Stomach (tissue), 9 donors: Measurements from ENCODE around the gene ARL8B. TPM values are rescaled to one million over a fixed set of nuclear protein-coding genes. Genes with fewer than 3 reads are reported as not detected.

Experiments
- DNase-seq, 2 donors: peaks; one replicate each; pipeline versions ENCODE4 v3.0.0 to v3.0.0-alpha.2; 2013 to 2019
- H3K27ac ChIP-seq, 5 donors: fragments of 200-600 bp in 4 of 5; sonication (generic) in 4 of 5; one replicate each; pipeline ENCODE4 v1.5.1; 2013 to 2019; ENCODE audit warnings: mild to moderate bottlenecking in 1 of 5, moderate library complexity in 1 of 5
- H3K27me3 ChIP-seq, 3 donors: fragments of 200-600 bp; sonication (generic); one replicate each; pipeline ENCODE4 v1.5.1; 2017 to 2019; ENCODE audit warnings: mixed run types in 1 of 3
- H3K36me3 ChIP-seq, 4 donors: fragments of 200-600 bp; sonication (generic); 1 replicate in 3 of 4; 2 replicates in 1 of 4; pipeline ENCODE4 v1.5.1; 2016 to 2019
- H3K4me1 ChIP-seq, 4 donors: fragments of 200-600 bp; sonication (generic); one replicate each; pipeline ENCODE4 v1.5.1; 2016 to 2019
- H3K4me3 ChIP-seq, 4 donors: fragments of 200-600 bp; sonication (generic) in 3 of 4; one replicate each; pipeline ENCODE4 v1.5.1; 2016 to 2019; ENCODE audit warnings: mild to moderate bottlenecking in 1 of 4
- H3K9me3 ChIP-seq, 4 donors: fragments of 200-600 bp; sonication (generic); one replicate each; pipeline ENCODE4 v1.5.1; 2016 to 2019
- EP300 ChIP-seq: sonication (generic); formaldehyde crosslinking; IDR thresholded peaks from one replicate; pipeline ENCODE4 v1.6.1; 2017; ENCODE audit warnings: antibody characterized with exemption
- POLR2A ChIP-seq, 4 donors: fragments of 450-650 bp; IDR thresholded peaks; one replicate each; pipeline ENCODE4 v1.6.1; 2016; ENCODE audit warnings: antibody characterized with exemption in 4 of 4, control low read depth in 2 of 4, mild to moderate bottlenecking in 1 of 4, moderate library complexity in 1 of 4
- POLR2AphosphoS5 ChIP-seq, 3 donors: sonication (generic); formaldehyde crosslinking; IDR thresholded peaks; one replicate each; pipeline ENCODE4 v1.6.1; 2016; ENCODE audit warnings: antibody characterized with exemption in 3 of 3
- WGBS, 5 donors: extraction: QIAGEN DNeasy Blood & Tissue Kit in 3 of 5; methylation state at CpG; one replicate each; pipeline versions ENCODE4 v1.1.5 to v1.1.7; 2013 to 2018; 5-methylcytosine and 5-hydroxymethylcytosine counted together
- intact Hi-C: fragments of 100-400 bp; cut with DNase I; formaldehyde crosslinking; loops from one replicate; pipeline ENCODE4 v1.15.1; 2023; ENCODE audit warnings: low total_unique reads
- polyA plus RNA-seq, 3 donors: library from polyadenylated mRNA; stranded (reverse); fragments of 200-250 nt; gene quantifications; one replicate each; pipeline ENCODE4 v1.2.3, GENCODE V29; 2013
- total RNA-seq, 5 donors: library from RNA; depleted of rRNA; stranded (reverse); fragments of >200 nt; gene quantifications; one replicate each; pipeline versions ENCODE4 v1.1.0 to v1.2.3, GENCODE V29; 2014 to 2016
- TF ChIP-seq, protein P1 (sequence below), 7 experiments: fragments of 450-650 bp in 4 of 7; fragments of 200-600 bp in 3 of 7; sonication (generic) in 3 of 7; IDR thresholded peaks; one replicate each; pipeline ENCODE4 v1.5.1; 2016 to 2019; ENCODE audit warnings: antibody characterized with exemption in 7 of 7, control low read depth in 2 of 7, mild to moderate bottlenecking in 1 of 7
- donor health status: healthy with polysubstance abuse.
- donor health status: Bipolar disorder and iron deficiency.
- donor health status: healthy.

ARL8B gene
- total and polyA plus RNA-seq, 8 donors = 14.8 to 73.6 (median 34.5) TPM

DNA sequence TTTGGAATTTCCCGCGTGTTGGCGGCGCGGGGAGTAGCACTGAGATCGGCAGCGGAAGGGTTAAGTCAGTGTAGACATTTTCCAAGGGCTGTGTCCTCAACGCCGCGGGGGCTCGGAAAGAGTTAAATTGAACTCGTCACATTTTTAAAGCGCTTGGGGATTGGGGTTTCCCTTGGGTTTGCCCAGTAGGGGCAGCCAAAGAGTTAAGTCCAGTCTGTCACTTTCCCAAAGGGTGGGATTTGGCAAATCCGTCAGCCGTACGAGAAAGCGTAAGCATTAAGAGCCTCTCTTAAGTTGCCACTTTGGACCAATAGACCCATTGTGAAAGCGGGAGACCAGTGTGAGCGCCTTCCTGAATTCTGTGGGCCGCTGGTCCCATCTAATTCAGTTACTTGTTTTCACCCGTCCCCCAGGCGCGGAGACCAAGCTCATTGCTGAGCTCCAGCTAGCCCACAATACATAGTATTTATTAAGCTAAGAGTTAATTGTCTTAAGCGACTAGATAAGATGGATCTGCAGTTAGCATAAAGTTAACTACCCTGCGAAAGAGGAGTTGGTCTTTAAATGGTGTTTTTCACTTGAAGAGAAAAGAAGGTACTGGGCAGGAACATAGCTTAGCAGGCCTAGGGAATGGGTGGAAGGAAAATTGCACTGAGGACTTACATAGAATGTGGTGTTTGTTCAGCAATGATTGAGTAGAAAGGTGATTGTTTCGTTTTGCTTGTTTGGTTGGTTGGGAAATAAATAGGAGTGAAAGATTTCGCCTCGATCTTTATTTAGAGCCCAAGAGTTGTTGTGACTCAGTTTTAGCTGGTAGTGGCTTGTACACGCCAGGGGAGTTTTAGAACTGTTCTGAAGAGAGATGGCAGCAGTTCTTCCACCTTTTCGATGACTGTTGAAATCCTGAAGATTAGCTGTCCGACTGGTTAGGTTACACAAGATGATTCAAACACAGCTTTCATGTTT, 932 bp downstream of the ARL8B start:
- TF ChIP-seq POLR2AphosphoS5 (IDR thresholded peaks at IDR 0.05) = peak in 1 of 3 donors; percentile 9
- TF ChIP-seq EP300 = no peak
- H3K4me1 ChIP-seq = peaks cover 16 to 55% (median 38%) of the 10 kb centered on the region in 4 donors
- H3K9me3 ChIP-seq = no peaks in the 10 kb centered on the region
- H3K36me3 ChIP-seq = no peaks in the 10 kb centered on the region
- H3K27me3 ChIP-seq = no peaks in the 10 kb centered on the region
- peak; percentile 36 to 75 for DNase-seq
- intact Hi-C loops = loop anchor here (10.0 kb wide), 1 partner anchor 62 kb away; the partner anchor contains the start of gene EDEM1
- WGBS, 5 donors = 1 to 4% (median 3%) methylated on average over 24 to 31 of the region's 31 CpGs
- peak overlapping the region; percentile 88 to 97 (median 94) for H3K27ac ChIP-seq
- peak overlapping the region; percentile 99 to 100 (median 100) for H3K4me3 ChIP-seq

DNA sequence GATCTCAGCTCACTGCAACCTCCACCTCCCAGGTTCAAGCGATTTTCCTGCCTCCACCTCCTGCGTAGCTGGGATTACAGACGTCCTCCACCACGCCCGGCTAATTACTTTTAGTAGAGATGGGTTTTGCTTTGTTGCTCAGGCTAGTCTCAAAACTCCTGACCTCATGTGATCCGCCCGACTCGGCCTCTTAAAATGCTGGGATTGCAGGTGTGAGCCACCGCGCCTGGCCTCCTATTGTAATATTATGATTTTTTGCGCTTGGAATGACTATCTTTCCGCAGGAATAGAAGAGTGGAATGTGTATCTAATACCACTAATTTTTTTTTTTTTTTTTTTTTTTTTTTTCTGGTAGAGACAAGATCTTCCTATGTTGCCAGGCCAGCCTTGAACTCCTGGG, 1.8 kb downstream of the ARL8B start:
- Histone ChIP-seq H3K36me3 (no peaks in the 10 kb centered on the region), H3K4me3 (peak overlapping the region in 3 of 4 donors; percentile 99 to 100 (median 99)), H3K27me3 (no peaks in the 10 kb centered on the region), H3K4me1 (peaks cover 16 to 62% (median 39%) of the 10 kb centered on the region in 4 donors), H3K9me3 (no peaks in the 10 kb centered on the region), H3K27ac (peak overlapping the region in 4 of 5 donors; percentile 93 to 97 (median 95))
- DNase-seq = no peak
- 73 to 86% (median 77%) methylated on average over 12 of the region's 12 CpGs for WGBS, 5 donors
- intact Hi-C loops = loop anchor here (10.0 kb wide), 1 partner anchor 61 kb away; the partner anchor contains the start of gene EDEM1
- TF ChIP-seq POLR2A (IDR thresholded peaks at IDR 0.05) (no peak), POLR2AphosphoS5 (IDR thresholded peaks at IDR 0.05) (no peak), EP300 (no peak)
- TF ChIP-seq, protein P1, sequence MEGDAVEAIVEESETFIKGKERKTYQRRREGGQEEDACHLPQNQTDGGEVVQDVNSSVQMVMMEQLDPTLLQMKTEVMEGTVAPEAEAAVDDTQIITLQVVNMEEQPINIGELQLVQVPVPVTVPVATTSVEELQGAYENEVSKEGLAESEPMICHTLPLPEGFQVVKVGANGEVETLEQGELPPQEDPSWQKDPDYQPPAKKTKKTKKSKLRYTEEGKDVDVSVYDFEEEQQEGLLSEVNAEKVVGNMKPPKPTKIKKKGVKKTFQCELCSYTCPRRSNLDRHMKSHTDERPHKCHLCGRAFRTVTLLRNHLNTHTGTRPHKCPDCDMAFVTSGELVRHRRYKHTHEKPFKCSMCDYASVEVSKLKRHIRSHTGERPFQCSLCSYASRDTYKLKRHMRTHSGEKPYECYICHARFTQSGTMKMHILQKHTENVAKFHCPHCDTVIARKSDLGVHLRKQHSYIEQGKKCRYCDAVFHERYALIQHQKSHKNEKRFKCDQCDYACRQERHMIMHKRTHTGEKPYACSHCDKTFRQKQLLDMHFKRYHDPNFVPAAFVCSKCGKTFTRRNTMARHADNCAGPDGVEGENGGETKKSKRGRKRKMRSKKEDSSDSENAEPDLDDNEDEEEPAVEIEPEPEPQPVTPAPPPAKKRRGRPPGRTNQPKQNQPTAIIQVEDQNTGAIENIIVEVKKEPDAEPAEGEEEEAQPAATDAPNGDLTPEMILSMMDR (IDR thresholded peaks at IDR 0.05) = no peak

DNA sequence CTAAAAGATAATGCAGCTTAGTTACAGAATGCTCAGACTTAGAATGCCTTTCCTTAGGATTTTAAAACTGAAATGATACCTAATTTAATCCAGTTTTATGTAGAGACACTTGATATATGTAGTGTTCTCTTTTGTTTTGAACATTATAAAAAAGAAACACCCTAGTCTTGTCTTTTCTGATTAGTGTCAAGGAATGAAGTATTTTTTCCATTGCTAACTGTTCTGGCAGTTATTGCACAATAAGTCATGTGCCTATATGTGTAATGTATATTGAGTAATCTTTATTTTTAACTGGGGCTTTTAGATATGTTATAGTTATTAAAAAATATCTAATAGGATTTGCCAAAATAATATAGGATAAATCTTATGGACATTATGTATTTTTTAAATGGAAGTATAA, 4.5 kb downstream of the ARL8B start:
- no peak for DNase-seq
- TF ChIP-seq, protein P1 (IDR thresholded peaks at IDR 0.05) = no peak
- TF ChIP-seq POLR2AphosphoS5 (IDR thresholded peaks at IDR 0.05) = no peak
- TF ChIP-seq EP300 = no peak
- no peak for TF ChIP-seq POLR2A (IDR thresholded peaks at IDR 0.05)
- H3K4me1 ChIP-seq = peaks cover 16 to 73% (median 43%) of the 10 kb centered on the region in 4 donors
- peaks cover 0 to 10% (median 0%) of the 10 kb centered on the region in 4 donors for H3K36me3 ChIP-seq
- H3K4me3 ChIP-seq = no peak overlapping the region
- intact Hi-C loops = loop anchor here (10.0 kb wide), 1 partner anchor 58 kb away; the partner anchor contains the start of gene EDEM1
- no peaks in the 10 kb centered on the region for H3K27me3 ChIP-seq
- no peaks in the 10 kb centered on the region for H3K9me3 ChIP-seq
- H3K27ac ChIP-seq = no peak overlapping the region

DNA sequence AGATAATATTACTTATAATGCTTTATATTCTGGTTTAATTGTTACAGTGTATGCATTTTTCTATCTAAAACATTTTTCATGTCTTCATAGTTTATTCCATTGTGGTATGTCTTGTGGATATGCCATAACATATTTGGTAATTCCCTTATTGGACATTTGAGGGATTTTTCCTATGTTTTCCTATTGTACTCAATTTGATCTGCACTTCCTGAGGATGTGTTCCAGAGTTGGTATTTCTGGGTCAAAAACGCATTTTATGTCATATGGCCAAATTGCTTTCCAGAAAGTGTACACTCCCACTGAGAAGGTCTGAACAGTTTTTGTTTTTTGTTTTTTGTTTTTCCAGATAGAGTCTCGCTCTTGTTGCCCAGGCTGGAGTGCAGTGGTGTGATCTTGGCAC, 6.8 kb downstream of the ARL8B start:
- 73 to 81% (median 77%) methylated on average over 2 of the region's 2 CpGs for WGBS, 5 donors
- TF ChIP-seq POLR2A (IDR thresholded peaks at IDR 0.05) = no peak
- TF ChIP-seq POLR2AphosphoS5 (IDR thresholded peaks at IDR 0.05) = no peak
- Histone ChIP-seq H3K9me3 (no peaks in the 10 kb centered on the region), H3K4me1 (peaks cover 18 to 77% (median 51%) of the 10 kb centered on the region in 4 donors), H3K27me3 (no peaks in the 10 kb centered on the region), H3K27ac (no peak overlapping the region), H3K36me3 (peaks cover 0 to 10% (median 0%) of the 10 kb centered on the region in 4 donors), H3K4me3 (no peak overlapping the region)
- no peak for DNase-seq
- intact Hi-C loops = loop anchor here (10.0 kb wide), 1 partner anchor 56 kb away; the partner anchor contains the start of gene EDEM1

DNA sequence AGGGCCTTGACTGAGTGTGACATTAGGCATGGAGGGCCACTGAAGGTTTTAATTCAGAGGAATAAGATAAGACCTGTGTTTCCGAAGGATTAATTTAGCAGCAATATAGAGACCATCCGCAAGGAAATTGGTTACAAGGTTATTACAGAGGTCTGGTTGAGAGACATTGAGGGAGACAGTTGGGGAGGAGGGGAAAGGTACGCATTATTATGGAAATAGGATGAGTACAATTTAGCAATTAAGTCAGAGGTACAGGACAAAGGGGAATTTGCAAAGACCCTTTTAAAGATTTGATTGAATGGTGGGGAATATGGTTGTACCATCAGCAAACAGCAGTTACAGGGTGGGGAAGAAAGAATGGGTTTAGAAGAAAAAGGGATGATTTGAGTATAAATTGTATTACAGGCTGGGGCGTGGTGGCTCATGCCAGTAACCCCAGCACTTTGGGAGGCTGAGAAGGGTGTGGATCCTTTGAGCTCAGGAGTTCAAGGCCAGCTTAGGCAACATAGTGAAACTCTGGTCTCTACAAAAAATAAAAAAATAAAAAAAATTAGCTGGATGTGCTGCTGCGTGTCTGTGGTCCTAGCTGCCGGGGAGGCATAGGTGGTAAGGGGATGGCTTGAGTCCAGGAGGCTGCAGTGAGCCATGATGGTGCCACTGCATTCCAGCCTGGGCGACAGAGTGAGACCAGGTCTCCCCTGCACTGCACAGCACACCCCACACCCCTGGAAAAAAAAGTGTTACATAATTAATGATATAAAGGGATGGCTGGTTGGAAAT, 11.3 kb downstream of the ARL8B start:
- TF ChIP-seq EP300 (no peak), POLR2A (IDR thresholded peaks at IDR 0.05) (no peak)
- WGBS, 5 donors = 77 to 94% (median 85%) methylated on average over 7 of the region's 7 CpGs
- Histone ChIP-seq H3K27me3 (no peaks in the 10 kb centered on the region), H3K4me3 (no peak overlapping the region), H3K27ac (no peak overlapping the region), H3K36me3 (peaks cover 0 to 10% (median 0%) of the 10 kb centered on the region in 4 donors), H3K9me3 (no peaks in the 10 kb centered on the region), H3K4me1 (peaks cover 23 to 82% (median 45%) of the 10 kb centered on the region in 4 donors)
- intact Hi-C loops = no loop called here
- DNase-seq = no peak
